Stimulated activated CD4-positive, alpha-beta T cell treated with anti-CD3 and anti-CD28 coated beads, Interleukin-15, amount 100 ng/mL, for 24 hours (primary cell): ENCODE results near the gene TRIO.

Experiments
- DNase-seq: peaks from one replicate; pipeline ENCODE4 v3.0.0-alpha.2; 2020

The TRIO gene

DNA sequence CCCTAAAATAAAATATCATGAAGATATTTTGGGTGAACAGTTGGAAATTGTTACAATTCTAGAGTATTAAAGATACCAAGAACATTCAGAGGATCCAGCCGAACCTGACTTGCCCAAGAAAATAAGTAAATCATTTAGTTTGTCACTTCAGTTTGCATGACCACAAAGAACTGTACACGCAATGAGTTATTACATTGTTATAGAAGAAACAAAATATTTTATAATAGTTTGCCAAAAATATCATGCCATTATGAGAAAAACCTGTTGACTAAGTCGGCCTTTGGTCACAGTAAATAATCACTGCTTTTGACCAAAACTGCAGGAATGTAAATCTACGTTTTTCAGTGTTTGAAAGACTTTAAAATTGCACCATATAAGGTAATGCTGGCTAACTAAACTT is 27.9 kb downstream of the TRIO start:
- DNase-seq: no peak

DNA sequence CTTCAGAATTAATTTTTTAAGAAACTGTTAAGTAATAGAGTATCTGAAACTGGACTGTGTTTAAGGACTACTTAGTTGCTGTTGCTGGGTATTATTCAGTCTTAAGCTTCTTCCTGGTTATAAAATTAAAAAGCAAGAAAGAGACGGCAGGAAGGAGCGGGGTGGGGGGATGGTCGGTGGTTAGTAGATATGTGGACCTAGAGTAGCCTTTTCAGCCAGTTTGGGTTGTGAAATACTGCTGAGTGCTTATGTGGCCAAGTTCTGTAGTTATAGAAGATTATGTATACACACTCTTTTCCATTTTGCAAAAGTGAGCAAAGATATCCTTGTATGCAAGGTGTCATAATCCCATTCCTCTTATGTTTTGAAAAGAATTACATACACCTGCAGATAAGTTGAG is 28.5 kb downstream of the TRIO start:
- DNase-seq: no peak

DNA sequence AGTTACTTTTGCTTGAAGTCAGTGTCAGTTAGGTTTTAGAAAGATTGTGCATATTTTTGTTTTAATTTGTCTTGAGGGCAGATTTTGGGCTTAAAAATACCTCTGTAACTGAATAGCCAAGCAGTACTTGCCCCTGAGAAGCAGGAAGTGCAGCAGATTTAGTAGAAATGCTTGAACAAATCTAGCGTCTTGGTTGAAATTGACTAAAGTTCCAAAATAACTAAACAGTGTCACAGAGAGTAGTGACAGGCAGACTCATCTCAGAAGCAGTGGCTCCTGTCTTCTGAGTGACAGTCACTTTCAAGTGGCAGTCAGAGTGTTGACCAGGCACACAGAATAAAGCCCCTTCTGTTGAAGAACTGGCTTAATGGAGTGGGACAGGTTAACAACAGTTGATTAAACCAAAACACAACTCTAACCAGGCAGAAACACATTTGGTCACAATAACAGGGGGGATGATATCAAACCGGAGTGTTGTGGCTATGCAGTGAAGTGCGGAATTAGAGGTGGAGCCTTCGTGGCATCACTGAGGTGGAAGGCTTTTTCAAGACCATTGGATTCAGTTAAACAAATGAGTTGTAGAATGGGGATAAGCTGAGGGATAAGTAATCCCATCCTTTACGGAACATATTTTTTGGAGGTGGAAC is 29.1 kb downstream of the TRIO start:
- no peak for DNase-seq

DNA sequence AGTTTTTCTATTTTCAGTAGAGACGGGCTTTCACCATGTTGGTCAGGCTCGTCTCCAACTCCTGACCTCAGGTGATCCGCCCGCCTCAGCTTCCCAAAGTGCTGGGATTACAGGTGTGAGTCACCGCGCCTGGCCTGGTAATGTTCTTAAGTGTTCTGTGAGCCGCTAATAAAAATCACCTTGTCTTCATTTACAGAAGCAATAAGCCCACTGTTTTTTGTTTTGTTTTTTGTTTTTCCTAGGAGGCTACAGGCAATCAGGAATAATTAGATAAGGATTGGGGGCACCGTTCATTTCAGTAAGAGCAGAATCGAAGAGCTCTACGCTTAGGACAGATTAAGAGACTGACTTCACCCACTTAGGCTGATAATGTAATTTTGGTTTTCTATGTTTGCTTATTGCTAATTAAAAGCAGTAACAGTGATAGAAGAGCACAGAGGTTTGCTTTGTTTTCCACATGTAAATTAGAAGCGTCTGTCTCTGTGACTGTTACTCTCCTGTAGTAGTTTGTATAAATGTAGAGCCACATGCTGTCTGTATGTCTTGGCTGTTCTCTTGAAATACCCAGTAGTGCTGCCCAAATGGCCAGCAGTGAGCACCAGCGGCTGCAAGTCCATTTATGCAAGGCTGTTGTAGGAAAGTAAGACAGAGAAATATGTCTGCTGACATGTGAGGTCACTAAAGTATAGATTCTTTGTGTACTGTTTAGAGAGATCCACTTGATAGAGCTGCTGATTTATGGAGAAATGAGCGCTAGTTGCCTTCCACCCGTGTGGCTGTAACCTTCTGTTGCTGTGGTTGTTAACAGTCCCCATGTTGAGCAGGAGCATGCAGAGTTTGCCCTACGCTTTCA is 30.5 kb downstream of the TRIO start:
- DNase-seq: no peak

DNA sequence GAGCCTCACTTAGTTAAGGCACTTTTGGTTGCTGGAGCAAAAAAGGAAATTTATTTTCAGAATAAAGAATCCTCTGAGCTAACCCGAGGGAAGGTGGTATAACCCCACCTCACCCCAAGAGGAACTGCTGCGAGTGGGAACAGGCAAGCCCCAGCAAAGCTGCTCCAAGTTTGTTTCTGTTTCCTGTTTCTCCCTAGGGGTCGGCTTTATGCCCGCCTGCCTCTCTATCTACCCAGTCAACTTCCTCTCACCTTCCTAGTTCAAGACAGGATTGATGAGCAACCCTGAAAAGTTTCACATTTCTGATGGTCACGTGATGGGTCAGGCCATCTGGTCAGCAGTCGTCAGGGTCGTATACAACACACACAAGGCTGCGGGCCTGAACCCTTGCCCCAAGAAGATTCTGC is 31.1 kb downstream of the TRIO start:
- DNase-seq: no peak

DNA sequence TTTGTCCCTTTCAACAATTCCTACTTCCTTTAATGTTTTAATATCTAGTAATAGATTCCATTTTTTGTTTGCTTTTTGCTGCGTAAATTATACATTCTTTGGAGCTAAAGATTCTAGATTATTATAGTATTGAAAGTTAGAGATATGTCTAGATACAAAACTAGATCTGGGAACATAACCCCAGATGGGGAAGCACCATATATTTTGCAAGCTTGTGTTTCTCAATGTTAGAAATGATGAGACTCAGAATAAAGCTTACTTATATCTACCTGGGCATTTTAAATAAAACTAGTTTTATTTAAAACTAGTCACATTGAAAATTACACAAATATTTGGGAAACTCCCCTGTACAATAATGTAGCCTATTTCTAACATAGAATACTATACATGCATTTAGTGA is 32.2 kb downstream of the TRIO start:
- DNase-seq: no peak

DNA sequence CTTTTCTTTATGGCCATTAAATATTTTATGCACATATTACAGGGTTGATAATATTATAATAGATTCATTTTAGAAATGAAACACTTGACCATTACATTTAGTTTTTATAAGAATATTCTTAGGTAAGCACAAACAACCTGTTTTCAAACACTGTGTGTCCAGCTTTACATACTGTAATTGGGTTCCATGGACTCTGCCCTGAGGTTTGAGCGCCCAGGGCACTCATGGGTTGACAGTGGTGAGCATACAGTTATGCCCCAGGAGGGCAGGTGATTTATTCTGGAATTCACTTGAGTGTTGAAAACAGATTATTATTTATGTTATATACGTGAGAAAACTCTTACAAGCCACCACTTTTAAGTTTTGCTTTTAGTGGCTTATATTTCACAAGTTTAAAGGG is 33.7 kb downstream of the TRIO start:
- no peak for DNase-seq

DNA sequence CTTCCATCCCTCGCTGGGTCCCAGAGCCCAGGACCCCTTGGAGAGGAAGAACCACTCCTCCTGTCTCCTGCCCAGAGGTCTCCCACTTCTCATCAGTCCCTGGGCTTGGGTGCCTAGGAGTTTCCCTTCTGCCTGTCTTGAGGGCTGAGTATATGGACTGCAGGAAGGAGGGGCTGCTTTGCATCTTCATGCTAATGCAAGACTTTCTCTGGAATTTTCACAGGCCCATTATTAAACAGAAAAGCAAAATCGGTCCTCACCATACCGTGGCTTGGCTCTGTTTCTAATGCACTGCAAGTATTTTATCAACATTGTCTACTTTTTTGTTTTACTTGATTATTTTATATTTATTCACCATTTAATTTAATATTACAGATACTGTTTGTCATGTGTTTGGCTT is 34.5 kb downstream of the TRIO start:
- DNase-seq: no peak

DNA sequence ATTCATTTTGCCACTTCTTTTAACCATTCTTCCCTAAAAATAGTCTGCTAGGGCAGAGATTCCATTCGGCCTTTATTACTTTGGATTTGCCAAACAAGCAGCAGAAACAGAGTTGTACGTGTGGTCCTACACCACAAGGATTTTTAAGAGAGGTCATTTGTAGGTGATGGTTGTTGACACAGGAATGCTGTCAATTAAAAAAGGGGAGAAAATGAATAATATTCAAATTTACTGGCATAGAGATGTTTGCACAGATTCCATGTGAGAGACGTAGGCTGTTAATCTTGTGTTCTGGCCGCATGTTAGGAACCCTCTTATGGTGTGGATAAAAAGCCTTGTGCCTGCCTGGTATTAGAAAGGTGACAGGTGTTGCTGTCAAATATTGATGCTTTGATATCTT is 34.9 kb downstream of the TRIO start:
- DNase-seq: no peak

DNA sequence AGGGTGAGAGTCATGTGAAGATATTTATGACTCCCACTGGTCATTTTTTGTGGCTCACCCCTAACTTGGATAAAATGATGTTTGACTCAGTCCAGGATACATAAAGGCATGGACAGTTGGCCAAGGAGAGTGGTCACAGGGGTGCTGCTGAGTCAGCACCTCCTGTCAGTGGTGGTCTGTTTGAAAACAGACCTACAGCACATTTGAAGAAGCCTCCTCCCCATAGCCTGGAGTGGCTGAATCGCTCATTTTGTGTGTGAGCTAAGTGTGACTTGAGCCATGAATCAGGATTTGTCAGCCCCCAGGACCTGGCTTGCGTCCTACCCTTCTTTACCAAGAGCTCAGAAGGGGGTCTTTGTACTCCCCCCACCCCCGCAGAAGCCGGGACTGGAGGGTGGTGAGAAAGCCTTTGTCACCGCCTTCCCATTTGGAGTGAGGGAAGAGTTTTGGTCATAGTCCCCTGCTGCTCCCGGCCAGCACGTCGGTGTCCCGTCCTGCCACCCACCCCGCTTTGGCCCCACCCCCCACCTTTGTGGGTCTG is 35.6 kb downstream of the TRIO start:
- no peak for DNase-seq

DNA sequence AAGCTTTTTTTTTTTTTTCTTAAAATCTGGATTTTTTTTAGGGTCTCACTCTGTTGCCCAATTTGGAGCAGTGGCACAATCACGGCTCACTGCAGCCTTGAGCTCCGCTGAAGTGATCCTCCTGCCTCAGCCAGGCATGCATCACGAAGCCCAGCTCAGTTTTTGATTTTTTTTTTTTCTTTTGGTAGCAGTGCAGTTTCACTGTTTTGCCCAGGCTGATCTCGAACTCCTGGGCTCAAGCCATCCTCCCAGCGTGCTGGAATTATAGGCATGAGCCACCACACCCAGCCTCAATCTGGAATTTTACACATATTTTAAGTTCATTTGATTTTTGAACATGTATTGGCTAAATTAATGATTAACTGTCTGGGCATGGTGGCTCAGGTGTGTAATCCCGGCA is 36.3 kb downstream of the TRIO start:
- no peak for DNase-seq

DNA sequence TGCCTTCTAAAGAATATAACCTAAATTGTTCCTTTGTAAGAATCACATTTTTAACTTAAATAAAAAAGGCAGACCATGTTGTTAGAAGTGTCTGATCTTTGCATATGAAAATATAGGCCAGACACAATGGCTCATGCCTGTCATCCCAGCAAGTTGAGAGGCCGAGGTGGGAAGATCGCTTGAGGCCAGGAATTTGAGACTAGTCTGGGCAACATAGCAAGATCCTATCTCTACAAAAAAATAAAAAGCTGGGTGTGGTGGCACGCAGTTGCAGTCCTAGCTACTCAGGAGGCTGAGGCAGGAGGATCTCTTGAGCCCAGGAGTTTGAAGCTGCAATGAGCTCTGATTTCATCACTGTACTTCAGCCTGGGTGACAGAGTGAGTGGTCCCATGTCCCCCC is 37.3 kb downstream of the TRIO start:
- no peak for DNase-seq

DNA sequence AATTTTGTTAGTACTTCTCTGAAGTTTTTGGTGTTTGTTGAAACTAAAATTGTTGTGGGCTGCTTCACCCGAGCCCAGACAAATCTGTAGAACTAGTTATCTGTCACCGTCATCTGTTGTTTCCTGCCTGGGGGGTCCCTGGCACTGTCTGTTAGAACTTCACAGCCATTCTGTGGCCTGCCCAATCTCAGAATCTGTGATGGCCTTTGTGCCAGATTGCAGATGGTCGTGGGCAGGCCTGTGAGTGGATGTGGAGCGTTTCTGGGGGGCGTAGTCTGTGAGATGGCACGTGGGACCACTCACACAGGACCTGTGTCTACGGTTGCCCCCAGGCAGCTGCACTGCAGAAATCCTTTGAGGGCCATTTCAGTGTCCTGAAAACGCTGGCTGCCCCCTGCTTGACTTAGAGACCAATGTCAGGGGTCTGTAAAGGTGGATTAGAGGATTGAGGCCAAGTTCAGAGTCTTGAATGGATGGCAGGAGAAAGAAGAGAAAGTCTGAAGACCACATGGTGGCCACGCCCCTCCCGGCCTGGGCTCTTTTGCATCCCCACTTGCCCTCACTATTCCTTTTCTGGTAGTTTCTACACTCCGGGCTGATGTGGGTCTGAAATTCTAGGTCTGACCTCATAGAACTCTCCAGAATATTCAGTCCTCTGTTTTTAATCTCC is 38.3 kb downstream of the TRIO start:
- DNase-seq: no peak

DNA sequence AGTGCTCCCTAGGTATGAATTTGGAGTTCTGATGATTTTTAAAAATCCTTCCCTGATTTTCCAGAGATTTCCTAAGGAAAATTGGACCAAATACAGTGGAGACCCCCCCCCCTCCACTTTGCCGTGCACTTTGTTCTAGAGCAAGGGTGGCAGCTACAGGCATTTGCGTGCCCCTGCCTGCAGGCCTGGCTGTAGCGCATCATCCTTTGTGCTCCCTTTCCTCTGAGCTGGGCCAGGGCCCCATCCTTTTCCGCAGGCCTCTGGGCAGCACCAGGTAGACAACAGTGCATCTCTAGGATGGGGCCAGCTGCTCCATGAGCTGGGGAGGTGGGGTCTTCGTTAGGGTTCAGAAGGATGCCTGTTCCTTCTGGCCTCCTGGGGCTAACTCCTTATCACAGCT is 39.6 kb downstream of the TRIO start:
- DNase-seq: no peak

DNA sequence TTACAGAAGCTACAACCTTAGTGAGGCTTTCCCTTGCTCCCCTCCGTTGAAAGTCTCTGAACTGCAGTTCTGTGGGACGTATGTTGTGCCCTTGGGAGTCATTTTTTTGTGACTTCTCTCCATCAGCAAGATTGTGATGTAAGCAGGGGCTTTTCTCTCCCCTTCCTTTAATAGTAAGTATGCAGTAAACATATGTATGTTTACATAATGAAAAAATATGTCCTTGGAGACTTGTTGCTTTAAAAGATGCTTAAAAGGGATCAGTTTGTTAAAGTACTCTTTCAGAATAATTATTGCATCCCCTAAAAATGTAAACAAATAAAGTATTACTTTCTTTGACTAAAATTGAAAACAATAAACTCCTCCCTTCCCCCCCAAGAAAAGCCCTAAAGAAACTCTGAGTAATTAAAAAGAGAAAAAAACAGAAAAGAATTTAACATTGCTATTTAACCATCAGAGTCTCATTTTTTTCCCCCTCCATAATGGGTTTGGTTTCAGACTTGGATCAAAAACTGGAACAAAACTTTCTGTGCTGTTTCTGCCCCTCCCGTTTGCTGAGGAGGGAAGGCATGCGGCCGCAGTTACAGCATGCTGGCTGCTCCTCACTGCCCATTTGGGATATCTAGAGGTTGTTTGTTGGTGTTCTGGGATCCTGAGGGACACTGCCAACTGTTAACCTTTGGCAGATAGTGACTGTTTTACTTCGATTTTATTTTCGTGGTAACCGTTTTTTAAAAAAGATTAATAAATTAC is 40.2 kb downstream of the TRIO start:
- no peak for DNase-seq

DNA sequence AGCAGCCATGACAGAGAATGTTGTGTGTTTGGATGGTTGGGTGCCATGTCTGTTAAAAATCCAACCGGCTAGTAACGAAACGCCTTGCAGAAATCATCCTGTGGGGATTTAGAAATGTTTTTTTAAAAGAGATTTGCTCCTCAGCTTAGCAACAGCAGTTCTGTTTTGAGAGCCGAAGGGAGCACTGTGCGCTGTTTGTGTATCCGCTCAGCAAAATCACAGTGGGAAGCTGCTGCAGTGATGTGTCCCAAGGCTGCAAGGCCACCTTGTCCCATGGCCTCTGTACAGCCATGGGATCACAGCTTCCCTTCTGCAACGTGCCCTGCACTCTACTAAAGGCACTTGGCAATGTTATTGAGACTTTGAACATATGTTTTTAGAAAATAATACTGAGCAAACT is 40.9 kb downstream of the TRIO start:
- DNase-seq: no peak

DNA sequence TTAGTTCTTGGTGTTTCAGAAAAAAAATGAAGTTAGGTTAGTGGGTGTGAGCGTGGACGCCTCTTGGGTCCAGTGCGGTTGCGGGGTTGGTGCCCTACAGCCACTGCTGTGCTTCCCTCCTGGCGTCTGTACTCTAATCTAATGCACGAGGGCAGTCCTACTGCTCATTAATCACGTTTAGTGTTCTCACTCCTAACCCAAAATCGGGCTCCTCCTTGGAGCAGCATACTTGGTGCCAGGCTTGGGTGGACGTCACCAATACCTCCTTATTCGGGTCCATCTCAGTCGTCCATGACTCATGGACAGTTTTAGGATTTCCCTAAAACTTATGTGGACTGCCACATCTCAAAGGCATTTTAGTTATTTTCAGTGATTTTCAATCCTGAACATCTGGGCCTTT is 41.6 kb downstream of the TRIO start:
- no peak for DNase-seq

DNA sequence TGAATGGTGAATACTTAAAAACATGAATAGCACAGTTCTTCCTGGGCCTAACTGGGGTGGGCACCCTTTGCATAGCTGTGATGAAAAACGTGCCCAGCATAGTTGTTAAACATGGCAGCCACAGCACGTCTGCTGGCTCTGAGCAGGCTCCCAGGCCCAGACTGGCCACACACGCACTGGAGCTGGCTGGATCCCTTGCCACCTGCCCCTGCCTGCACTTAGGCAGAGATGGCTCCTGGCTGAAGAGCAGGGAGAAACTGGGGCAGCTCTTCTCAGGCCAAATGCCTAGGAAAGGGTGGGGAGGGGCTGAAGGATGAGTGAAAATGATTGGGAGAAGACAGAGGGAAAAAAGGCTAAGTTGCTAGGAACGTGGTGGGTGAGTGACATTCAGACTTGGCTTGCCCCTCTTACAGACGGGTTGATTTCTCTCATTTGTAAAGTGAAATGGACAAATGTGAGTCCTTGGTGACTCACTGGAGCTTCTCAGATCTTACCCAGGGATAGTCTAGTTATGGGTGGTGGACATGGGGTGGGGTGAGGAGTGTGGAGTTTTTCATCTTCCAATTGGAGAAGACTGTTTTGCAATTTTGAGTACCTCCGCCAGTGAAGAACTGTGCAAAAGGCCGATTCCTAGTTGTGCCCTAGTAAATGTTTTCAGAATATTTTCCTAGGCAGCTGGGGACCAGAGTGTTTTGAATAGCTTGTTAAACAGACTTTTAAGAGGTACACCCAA is 42.4 kb downstream of the TRIO start:
- no peak for DNase-seq

DNA sequence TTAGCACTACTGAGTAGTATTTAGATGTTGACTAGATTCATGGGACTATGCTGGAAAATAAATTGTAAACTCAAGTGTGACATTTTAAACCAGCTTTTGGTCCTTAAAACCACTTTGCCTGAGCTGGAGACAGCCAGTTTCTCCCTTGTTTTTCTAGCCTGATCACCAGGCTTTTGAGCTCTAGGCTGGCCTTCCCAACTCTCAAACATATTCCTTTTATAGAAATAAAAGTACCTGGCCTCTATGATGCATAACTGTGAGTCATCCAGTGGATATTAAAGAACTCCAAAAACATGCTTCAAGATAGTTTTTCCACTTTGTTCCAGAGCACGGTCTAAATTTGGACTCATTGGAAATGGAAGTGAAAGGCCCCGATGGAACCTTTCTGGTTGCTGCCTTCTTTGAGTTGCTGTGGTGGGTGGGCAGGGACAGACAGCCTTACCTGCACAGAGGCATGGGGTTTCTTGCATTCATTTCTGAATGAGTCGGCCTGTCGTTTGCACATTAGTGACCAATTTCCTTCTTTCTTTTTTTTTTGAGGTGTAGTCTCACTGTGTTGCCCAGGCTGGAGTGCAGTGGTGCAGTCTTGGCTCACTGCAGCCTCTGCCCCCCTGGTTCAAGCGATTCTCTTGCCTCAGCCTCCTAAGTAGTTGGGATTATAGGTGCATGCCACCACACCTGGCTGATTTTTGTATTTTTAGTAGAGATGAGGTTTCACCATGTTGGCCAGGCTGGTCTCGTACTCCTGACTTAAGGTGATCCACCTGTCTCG is 43.1 kb downstream of the TRIO start:
- DNase-seq: no peak

DNA sequence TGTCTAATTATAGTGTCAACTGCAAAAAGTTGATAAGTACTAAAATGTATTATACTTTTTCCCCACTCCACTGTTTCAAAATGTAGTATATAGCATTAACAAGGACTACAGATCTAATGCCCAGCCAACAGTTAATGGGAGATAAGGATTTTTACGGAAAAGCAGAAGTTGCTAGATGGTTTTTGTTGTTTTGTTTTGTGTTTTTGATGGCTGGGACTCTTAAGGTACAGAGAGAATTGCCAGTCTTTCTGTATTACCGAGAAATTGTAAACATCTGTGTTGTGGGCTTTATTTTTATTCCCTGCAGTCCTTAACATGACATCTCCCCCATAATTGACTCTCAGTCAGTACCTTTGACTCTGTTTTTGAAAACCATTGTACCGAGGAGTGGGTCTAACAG is 44.0 kb downstream of the TRIO start:
- no peak for DNase-seq

DNA sequence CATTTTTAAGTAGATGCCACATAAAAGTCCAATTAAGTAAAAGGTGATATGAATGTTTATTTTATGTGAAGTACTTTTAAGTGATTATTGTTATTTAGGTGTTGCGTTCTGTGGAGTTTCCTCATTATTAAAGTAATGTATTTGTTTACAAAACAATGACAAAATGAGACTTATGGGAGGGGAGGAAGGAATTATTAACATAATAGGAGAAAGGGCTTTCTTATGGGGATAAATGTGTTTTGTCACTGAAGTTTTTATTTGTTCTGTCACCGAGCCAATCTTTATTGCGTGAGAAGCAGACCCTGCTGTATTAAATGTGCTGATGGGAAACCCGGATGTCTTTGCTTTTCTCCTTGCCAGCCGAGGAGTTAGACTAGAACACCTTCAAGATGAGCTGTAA is 44.5 kb downstream of the TRIO start:
- no peak for DNase-seq

DNA sequence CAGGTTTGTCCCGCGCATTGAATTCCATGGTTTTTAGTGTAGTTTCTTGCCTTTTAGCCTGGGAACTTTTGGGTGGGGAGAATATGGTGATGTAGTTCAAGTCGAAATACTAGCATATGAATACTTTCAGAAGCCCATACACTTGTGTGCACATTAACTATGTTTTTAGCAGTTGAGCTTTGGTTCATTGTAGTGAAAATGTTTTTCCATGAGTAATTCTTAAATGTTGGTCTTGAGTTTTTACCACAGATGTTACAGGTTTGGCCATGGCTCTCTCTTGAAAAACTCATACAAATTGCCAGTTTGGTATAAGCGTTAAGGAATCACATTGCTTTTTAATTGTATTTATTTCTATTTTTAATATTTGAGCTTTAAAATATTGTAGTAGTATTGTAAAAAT is 45.6 kb downstream of the TRIO start:
- DNase-seq: no peak
